K562 (cell line): ENCODE data around the gene PRDM11. TPM values are rescaled to one million over a fixed set of nuclear protein-coding genes. Genes with fewer than 3 reads are reported as not detected.

ENCODE experiments used
- BCOR ChIP-seq: fragments of 450-650 bp; IDR thresholded peaks from 2 replicates; pipeline ENCODE4 v1.6.1; 2016
- DDX20 ChIP-seq: fragments of 450-650 bp; IDR thresholded peaks from 2 replicates; pipeline ENCODE4 v1.6.1; 2016; ENCODE audit warnings: missing genetic modification characterization, low read depth, mild to moderate bottlenecking, missing compliant biosample characterization, moderate library complexity
- DEAF1 ChIP-seq: fragments of 450-650 bp; formaldehyde crosslinking; IDR thresholded peaks from 2 replicates; pipeline ENCODE4 v1.4.0; 2020; ENCODE audit warnings: mild to moderate bottlenecking, moderate library complexity
- ZNF551 ChIP-seq: fragments of 250-450 bp; sonication (Bioruptor Pico); IDR thresholded peaks from 2 replicates; pipeline ENCODE4 v1.5.0; 2021; ENCODE audit warnings: mild to moderate bottlenecking, moderate library complexity
- ZNF592 ChIP-seq: fragments of 450-650 bp; IDR thresholded peaks from 2 replicates; pipeline ENCODE4 v1.6.1; 2017; ENCODE audit warnings: antibody characterized with exemption, mild to moderate bottlenecking
- polyA plus RNA-seq, 8 experiments: library from polyadenylated mRNA; depleted of rRNA in 4 of 8; stranded (reverse) in 5 of 8; unstranded in 3 of 8; fragments of >200 nt; fragmentation: Nextera tagmentation in 2 of 8; fragmentation: Illumina TruSeq in 1 of 8; extraction: Ambion mirVana in 2 of 8; extraction: Trizol in 1 of 8; gene quantifications; 2 replicates each; pipeline versions ENCODE4 v1.2.1 to v1.2.3, GENCODE V29; 2011 to 2014; ENCODE audit warnings: inconsistent platforms in 1 of 8, missing spikeins in 1 of 8
- total RNA-seq, 7 experiments: library from RNA; depleted of rRNA in 6 of 7; stranded (reverse); fragments of >200 nt in 6 of 7; fragmentation: Illumina TruSeq in 2 of 7; extraction: Trizol in 2 of 7; gene quantifications; 2 replicates each; pipeline versions ENCODE4 v1.2.1 to v1.2.3, GENCODE V29; 2011 to 2021; ENCODE audit warnings: low replicate concordance in 1 of 7

PRDM11 gene
- total and polyA plus RNA-seq, 9 of the 15 experiments (the other 6 are each of a cell fraction or from before 2014, with no cell fraction given): 0.01 to 1.1 (median 0.29) TPM

GRCh38 chr11:45102810-45103621 is 43.4 kb upstream of the PRDM11 start (continued):
- TF ChIP-seq ZNF592 (no peak), BCOR (peak; percentile 78), DEAF1 (CRISPR knock-in tag) (peak; percentile 83), ZNF551 (CRISPR knock-in tag) (no peak), DDX20 (tag) (no peak)
